GM18526 (cell line): ENCODE results near the gene TEX261.

Experiments used
- POLR2A ChIP-seq: IDR thresholded peaks from 3 replicates; pipeline ENCODE4 v1.6.1; 2011; ENCODE audit not compliant: insufficient read length; ENCODE audit errors: extremely low read depth

The TEX261 gene

DNA sequence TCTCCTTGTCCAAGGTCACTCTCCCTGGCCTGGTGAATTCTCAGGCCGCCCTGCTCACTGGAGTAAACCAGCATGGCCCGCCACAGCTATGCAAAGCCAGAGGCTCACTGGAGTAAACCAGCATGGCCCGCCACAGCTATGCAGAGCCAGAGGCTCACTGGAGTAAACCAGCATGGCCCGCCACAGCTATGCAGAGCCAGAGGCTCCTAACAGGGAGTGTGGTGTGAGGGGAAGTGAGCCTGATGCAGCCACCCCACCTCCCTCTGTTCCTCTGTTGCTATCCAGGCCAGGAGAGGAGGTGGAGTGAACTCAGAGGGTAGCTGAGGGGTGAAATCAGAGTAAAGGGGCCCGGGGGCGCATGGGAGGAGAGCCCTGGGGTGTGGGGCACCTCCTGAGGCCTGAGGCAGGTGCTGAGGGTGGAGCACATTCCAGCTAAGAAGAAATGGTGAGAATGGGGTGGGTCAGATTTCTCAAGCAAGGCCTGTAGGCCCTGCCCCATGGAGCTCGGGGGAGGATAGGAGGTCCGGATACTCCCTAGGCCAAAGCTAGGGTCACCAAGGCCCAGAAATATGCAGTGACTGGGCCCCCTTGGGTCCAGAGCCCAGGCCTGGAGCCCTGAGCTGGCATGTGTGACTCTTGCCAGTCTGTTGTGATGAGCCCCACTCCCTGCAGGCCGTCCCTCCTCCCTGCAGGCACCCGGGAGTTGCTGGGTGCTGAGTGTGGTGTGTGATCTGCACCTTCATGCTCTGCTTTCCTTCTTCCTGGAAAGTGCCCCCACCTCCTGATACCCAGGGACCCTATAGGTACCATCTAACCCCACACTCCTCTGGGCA is 57.5 kb downstream of the TEX261 start:
- no peak for TF ChIP-seq POLR2A

DNA sequence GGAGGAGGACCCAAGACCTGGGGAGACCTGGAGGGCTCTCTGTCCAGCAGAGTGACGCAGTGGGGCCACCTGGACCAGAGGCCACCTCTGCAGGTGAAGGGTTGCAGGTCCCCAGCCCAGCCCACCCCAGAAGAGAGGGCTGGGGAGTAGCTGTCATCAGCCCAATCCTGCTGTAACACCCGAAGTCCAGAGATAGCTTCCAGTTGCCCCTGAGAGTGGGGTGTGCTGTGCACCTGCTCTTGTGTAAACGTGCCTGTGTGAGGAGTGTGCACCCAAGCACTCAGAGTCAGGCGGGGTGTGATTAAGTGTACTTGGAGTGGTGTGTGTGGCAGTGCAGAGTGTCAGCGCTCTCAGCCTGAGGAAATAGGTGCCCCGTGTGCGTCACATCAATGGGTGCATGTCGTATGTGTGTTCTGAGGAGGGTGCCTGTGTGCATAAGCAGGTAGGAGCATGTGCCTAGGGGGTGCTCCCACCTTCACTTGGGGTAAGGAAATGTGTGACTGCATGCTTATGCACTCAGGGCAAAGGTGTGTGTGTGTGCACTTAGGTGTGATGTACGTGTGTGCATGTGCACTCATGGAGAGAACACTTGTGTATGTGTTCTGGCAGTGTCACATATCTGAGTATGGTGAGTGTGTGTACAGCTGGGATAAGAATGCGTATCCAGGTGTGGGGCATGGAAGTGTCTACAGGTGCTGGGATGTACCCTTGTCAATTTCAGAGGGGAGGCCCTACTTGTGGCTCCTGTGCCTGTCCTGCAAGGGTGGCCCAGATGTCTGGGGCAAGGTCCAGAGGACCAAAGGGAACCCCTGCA is 58.3 kb downstream of the TEX261 start:
- no peak for TF ChIP-seq POLR2A
